GM12878 (cell line): ENCODE data around the gene INAFM1. TPM values are rescaled to one million over a fixed set of nuclear protein-coding genes. Genes with fewer than 3 reads are reported as not detected.
A peak's percentile ranks its signal among the peaks of the same experiment; 100 is the strongest.

Source experiments
- ATAC-seq: fragments of 200-7000 bp; cut with Tn5 transposase; 3 replicates; pipeline ENCODE4 v1.9.1; 2020; ENCODE audit warnings: mild to moderate bottlenecking, moderate library complexity
- BruUV-seq: library from RNA; stranded (reverse); fragments of 400-500 nt; replicated peaks from 2 replicates; lab custom pipeline; 2021; lab: Mats Ljungman, UMichigan
- CTCF ChIA-PET: fragments of 300-600 bp; sonication (Branson Sonifier 250); formaldehyde crosslinking; extraction: SDS; loops from one replicate; lab custom pipeline; 2021; ENCODE audit warnings: inconsistent platforms; lab: Yijun Ruan, JAX
- POLR2A ChIA-PET: fragments of 350-600 bp; formaldehyde crosslinking; extraction: SDS; loops from one replicate; lab custom pipeline; 2021; ENCODE audit warnings: inconsistent platforms; lab: Charles Lee
- RAD21 ChIA-PET: fragments of 300-600 bp; sonication (Branson Sonifier 250); formaldehyde crosslinking; loops from one replicate; lab custom pipeline; 2023; ENCODE audit warnings: antibody characterized with exemption; ENCODE audit not compliant: unreplicated experiment; lab: Charles Lee
- SMC1A ChIA-PET: fragments of 300-600 bp; sonication (Branson Sonifier 250); formaldehyde crosslinking; loops from one replicate; lab custom pipeline; 2023; ENCODE audit not compliant: unreplicated experiment, uncharacterized antibody; lab: Charles Lee
- DNase-seq: peaks from one replicate; pipeline ENCODE4 v3.0.0-alpha.2; 2011; ENCODE audit warnings: low read depth, low spot score
- FAIRE-seq: peaks from 3 replicates; lab custom pipeline; 2011; peaks lifted over from hg19 to GRCh38; lab: Jason Lieb, UNC
- H2AFZ ChIP-seq: 2 replicates; pipeline ENCODE4 v1.6.0; 2011; ENCODE audit warnings: low read depth, low read length, control low read depth; ENCODE audit not compliant: control insufficient read depth
- H3K27ac ChIP-seq: 2 replicates; pipeline ENCODE4 v1.5.1; 2011; ENCODE audit warnings: control low read depth; ENCODE audit not compliant: control insufficient read depth, insufficient read depth
- H3K27me3 ChIP-seq, 2 experiments: replicated peaks in 1 of 2; 2 replicates each; pipeline versions ENCODE4 v1.6.0 to v1.6.1; 2011; ENCODE audit warnings: low read length in 1 of 2; ENCODE audit not compliant: control insufficient read depth in 2 of 2, insufficient read depth in 2 of 2
- H3K36me3 ChIP-seq, 2 experiments: 2 replicates each; pipeline ENCODE4 v1.5.1; 2011; ENCODE audit warnings: low read length in 1 of 2; ENCODE audit not compliant: control insufficient read depth in 2 of 2, insufficient read depth in 2 of 2
- H3K4me1 ChIP-seq: 2 replicates; pipeline ENCODE4 v1.6.1; 2011; ENCODE audit warnings: mild to moderate bottlenecking, low read length, moderate library complexity, mixed read lengths; ENCODE audit not compliant: control insufficient read depth, insufficient read depth
- H3K4me2 ChIP-seq: 2 replicates; pipeline ENCODE4 v1.6.0; 2011; ENCODE audit warnings: control low read depth; ENCODE audit not compliant: control insufficient read depth, insufficient read depth
- H3K4me3 ChIP-seq: fragments of 200-600 bp; sonication (generic); 2 replicates; pipeline ENCODE4 v1.5.1; 2016
- H3K79me2 ChIP-seq: 2 replicates; pipeline ENCODE4 v1.6.0; 2011; ENCODE audit warnings: low read length; ENCODE audit not compliant: control insufficient read depth, insufficient read depth
- H3K9ac ChIP-seq: 2 replicates; pipeline ENCODE4 v1.8.0; 2011; ENCODE audit warnings: low read length, control low read depth, mixed read lengths; ENCODE audit not compliant: control insufficient read depth, insufficient read depth
- H3K9me3 ChIP-seq: replicated peaks from 3 replicates; pipeline ENCODE4 v1.5.1; 2011; ENCODE audit warnings: mild to moderate bottlenecking, low read length; ENCODE audit not compliant: control insufficient read depth, insufficient read depth
- H4K20me1 ChIP-seq: 2 replicates; pipeline ENCODE4 v1.6.0; 2011; ENCODE audit not compliant: control insufficient read depth, insufficient read depth
- ATF7 ChIP-seq: fragments of 450-650 bp; IDR thresholded peaks from 2 replicates; pipeline ENCODE4 v1.6.1; 2016; ENCODE audit warnings: low read depth, mild to moderate bottlenecking
- BACH1 ChIP-seq: fragments of 450-650 bp; IDR thresholded peaks from 2 replicates; pipeline ENCODE4 v1.6.1; 2017; ENCODE audit warnings: mild to moderate bottlenecking, borderline replicate concordance
- BHLHE40 ChIP-seq, 2 experiments: fragments of 450-650 bp in 1 of 2; IDR thresholded peaks; 2 replicates each; pipeline ENCODE4 v1.6.1; 2011 to 2017; ENCODE audit warnings: low read depth in 2 of 2, borderline replicate concordance in 1 of 2, improper control_type of control experiment in 1 of 2, low read length in 1 of 2, mild to moderate bottlenecking in 1 of 2
- ESRRA ChIP-seq: IDR thresholded peaks from 2 replicates; pipeline ENCODE4 v1.6.1; 2012; ENCODE audit warnings: mild to moderate bottlenecking, low read length, improper control_type of control experiment
- FOS ChIP-seq: IDR thresholded peaks from 3 replicates; pipeline ENCODE4 v1.6.1; 2011; ENCODE audit warnings: borderline replicate concordance; ENCODE audit not compliant: insufficient read length; ENCODE audit errors: extremely low read depth
- IKZF1 ChIP-seq: fragments of 450-650 bp; conservative IDR thresholded peaks from 2 replicates; pipeline ENCODE4 v1.6.1; 2017; ENCODE audit warnings: antibody characterized with exemption, mild to moderate bottlenecking
- KDM1A ChIP-seq: fragments of 200-600 bp; sonication (generic); IDR thresholded peaks from 2 replicates; pipeline ENCODE4 v1.6.1; 2016; ENCODE audit warnings: borderline replicate concordance
- MTA3 ChIP-seq: IDR thresholded peaks from 2 replicates; pipeline ENCODE4 v1.6.1; 2012; ENCODE audit warnings: low read length, inconsistent platforms, borderline replicate concordance
- PAX5 ChIP-seq: IDR thresholded peaks from 2 replicates; pipeline ENCODE4 v1.6.1; 2011; ENCODE audit warnings: low read depth, low read length, borderline replicate concordance
- RAD21 ChIP-seq: IDR thresholded peaks from 2 replicates; pipeline ENCODE4 v1.6.1; 2011; ENCODE audit warnings: mild to moderate bottlenecking, low read depth, low read length, moderate library complexity; ENCODE audit not compliant: insufficient read depth
- SMARCA5 ChIP-seq: fragments of 450-650 bp; IDR thresholded peaks from 2 replicates; pipeline ENCODE4 v1.6.1; 2017; ENCODE audit warnings: mild to moderate bottlenecking
- SP1 ChIP-seq: IDR thresholded peaks from one replicate; pipeline ENCODE4 v1.6.1; 2011; ENCODE audit warnings: low read depth, low read length
- TCF12 ChIP-seq: IDR thresholded peaks from 2 replicates; pipeline ENCODE4 v1.6.1; 2011; ENCODE audit warnings: low read depth, mild to moderate bottlenecking, low read length
- YY1 ChIP-seq: IDR thresholded peaks from 2 replicates; pipeline ENCODE4 v1.6.1; 2011; ENCODE audit warnings: low read depth, mild to moderate bottlenecking, low read length
- ZNF24 ChIP-seq: fragments of 450-650 bp; IDR thresholded peaks from 2 replicates; pipeline ENCODE4 v1.6.1; 2017; ENCODE audit warnings: antibody characterized with exemption, mild to moderate bottlenecking
- WGBS: methylation state at CpG from one replicate; pipeline ENCODE4 v1.1.6; 2016; ENCODE audit warnings: low lambda C conversion rate; ENCODE audit not compliant: insufficient replicate concordance, insufficient coverage; ENCODE audit errors: missing lambda C conversion rate; 5-methylcytosine and 5-hydroxymethylcytosine counted together
- in situ Hi-C: fragments of 300-500 bp; cut with MboI; formaldehyde crosslinking; loops from 9 replicates; pipeline ENCODE4 v1.14.3; 2018; ENCODE audit warnings: mixed read lengths
- intact Hi-C: fragments of 100-400 bp; cut with micrococcal nuclease; formaldehyde crosslinking; loops from one replicate; pipeline ENCODE4 v1.14.2; 2022; ENCODE audit not compliant: unreplicated experiment
- polyA plus RNA-seq, 11 experiments: library from polyadenylated mRNA; depleted of rRNA in 4 of 11; unstranded in 6 of 11; stranded (reverse) in 5 of 11; fragments of >200 nt; fragmentation: Nextera tagmentation in 4 of 11; fragmentation: Illumina TruSeq in 1 of 11; extraction: Ambion mirVana in 4 of 11; extraction: Trizol in 1 of 11; gene quantifications; 1 replicate in 1 of 11; 2 replicates in 10 of 11; pipeline versions ENCODE4 v1.2.1 to v1.2.3, GENCODE V29; 2011 to 2016; ENCODE audit warnings: inconsistent platforms in 2 of 11, missing spikeins in 2 of 11, low read depth in 1 of 11
- total RNA-seq, 4 experiments: library from RNA; depleted of rRNA in 3 of 4; stranded (reverse); fragments of >200 nt in 3 of 4; fragmentation: Illumina TruSeq in 1 of 4; extraction: Trizol in 1 of 4; gene quantifications; 2 replicates each; pipeline versions ENCODE4 v1.2.1 to v1.2.3, GENCODE V29; 2013 to 2021
- TF ChIP-seq, protein P1 (sequence below): fragments of 450-650 bp; formaldehyde crosslinking; IDR thresholded peaks from 2 replicates; pipeline ENCODE4 v1.4.0; 2020; ENCODE audit warnings: mild to moderate bottlenecking, moderate library complexity
- TF ChIP-seq, protein P2 (sequence below): IDR thresholded peaks from 2 replicates; pipeline ENCODE4 v1.6.1; 2012; ENCODE audit warnings: low read depth, low read length, improper control_type of control experiment
- TF ChIP-seq, protein P3 (sequence below): IDR thresholded peaks from 2 replicates; pipeline ENCODE4 v1.6.1; 2011; ENCODE audit warnings: borderline replicate concordance, low read depth, mild to moderate bottlenecking, moderate library complexity, mixed read lengths, low read length; ENCODE audit not compliant: insufficient read depth; ENCODE audit errors: extremely low read length

Gene INAFM1
- total and polyA plus RNA-seq, 10 of the 15 experiments (the other 5 are each of a cell fraction or from before 2014, with no cell fraction given), result 0.57 to 6.8 (median 1.1) TPM; not detected in 1

DNA sequence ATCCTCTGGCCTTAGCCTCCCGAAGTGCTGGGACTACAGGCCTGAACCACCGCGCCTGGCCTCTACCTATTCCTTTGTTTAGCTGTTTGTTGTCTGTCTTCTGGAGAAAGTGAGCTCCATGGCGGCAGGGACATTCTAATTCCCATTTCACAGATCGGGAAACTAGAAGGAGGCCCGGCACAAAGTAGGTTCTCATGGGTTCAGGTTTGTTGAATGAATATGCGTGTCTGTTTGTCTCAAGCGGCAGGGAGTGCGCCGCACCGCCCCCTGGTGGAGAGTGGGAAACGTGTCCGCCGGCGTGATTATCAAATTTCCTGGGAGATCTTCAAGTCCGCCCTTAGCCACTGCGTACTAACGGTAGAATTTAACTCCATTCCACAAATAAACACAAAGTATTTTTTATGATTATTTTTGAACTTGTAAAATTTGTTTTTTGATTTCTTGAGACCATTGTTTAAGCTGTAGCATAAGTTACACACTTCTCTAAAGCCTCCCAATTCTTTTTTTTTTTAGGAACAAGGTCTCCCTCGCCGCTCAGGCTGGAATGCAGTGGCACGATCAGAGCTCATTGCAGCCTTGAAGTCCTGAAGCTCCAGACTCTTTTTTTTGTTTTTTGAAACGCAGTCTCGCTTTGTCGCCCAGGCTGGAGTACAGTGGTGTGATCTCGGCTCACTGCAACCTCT, 27.2 kb upstream of the INAFM1 start:
- intact Hi-C loops, result loop anchor here (10.0 kb wide), 1 partner anchor 213 kb away; no protein-coding TSS in a partner anchor
- Histone ChIP-seq H3K79me2 (no peaks in the 10 kb centered on the region), H3K4me2 (no peak overlapping the region), H4K20me1 (no peaks in the 10 kb centered on the region), H3K9ac (no peak overlapping the region), H3K4me3 (no peak overlapping the region), H3K27ac (no peak overlapping the region), H3K27me3 (no peaks in the 10 kb centered on the region), H3K36me3 (no peaks in the 10 kb centered on the region), H2AFZ (no peak overlapping the region), H3K4me1 (peaks cover 13% of the 10 kb centered on the region), H3K9me3 (no peaks in the 10 kb centered on the region; the same call in 2 of the 3 replicates)
- SMC1A ChIA-PET, result interaction anchor here (0.6 to 6.1 kb wide), 7 partner anchors 15 to 116 kb away, joined by 3 to 211 read pairs (median 6); partner anchors contain the start of gene SAE1
- ATAC-seq (no peak), DNase-seq (no peak), FAIRE-seq (no peak)
- BruUV-seq, result no TSS peak
- CTCF ChIA-PET, result interaction anchor here (0.6 to 6.6 kb wide), 27 partner anchors 8 to 234 kb away, joined by 3 to 473 read pairs (median 4); partner anchors contain the start of genes CCDC9 and SAE1
- in situ Hi-C loops, result loop anchor here (5.0 kb wide), 2 partner anchors 35 to 100 kb away; no protein-coding TSS in a partner anchor
- 38% methylated on average over 25 of the region's 25 CpGs for WGBS
- POLR2A ChIA-PET, result interaction anchor here (0.6 to 1.0 kb wide), 2 partner anchors 9 to 27 kb away, joined by 3 to 4 read pairs; partner anchors contain the start of genes CCDC9 and INAFM1
- RAD21 ChIA-PET, result interaction anchor here (0.8 to 4.8 kb wide), 8 partner anchors 9 to 234 kb away, joined by 3 to 255 read pairs (median 4); partner anchors contain the start of gene CCDC9
- TF ChIP-seq SP1 (no peak), ZNF24 (no peak), PAX5 (no peak), ESRRA (peak; percentile 25; the same call in 1 of the 2 replicates), BHLHE40 (IDR thresholded peaks at IDR 0.05; ENCODE audit: borderline replicate concordance in 1 of 2, low read depth in 2 of 2, low read length in 1 of 2) (0 out of 4 replicates have a peak, but pooled peaks of 1 of the 2 experiments have one; percentile 14), BACH1 (no peak), TCF12 (no peak), SMARCA5 (peak; percentile 100), IKZF1 (0 out of 2 replicates have a peak, but pooled peaks have one; percentile 21), RAD21 (peak; percentile 46; the same call in 1 of the 2 replicates), KDM1A (no peak), MTA3 (no peak), YY1 (peak; percentile 73; the same call in 1 of the 2 replicates), FOS (no peak), ATF7 (peak; percentile 16; the same call in 1 of the 2 replicates)
- TF ChIP-seq, protein P1, sequence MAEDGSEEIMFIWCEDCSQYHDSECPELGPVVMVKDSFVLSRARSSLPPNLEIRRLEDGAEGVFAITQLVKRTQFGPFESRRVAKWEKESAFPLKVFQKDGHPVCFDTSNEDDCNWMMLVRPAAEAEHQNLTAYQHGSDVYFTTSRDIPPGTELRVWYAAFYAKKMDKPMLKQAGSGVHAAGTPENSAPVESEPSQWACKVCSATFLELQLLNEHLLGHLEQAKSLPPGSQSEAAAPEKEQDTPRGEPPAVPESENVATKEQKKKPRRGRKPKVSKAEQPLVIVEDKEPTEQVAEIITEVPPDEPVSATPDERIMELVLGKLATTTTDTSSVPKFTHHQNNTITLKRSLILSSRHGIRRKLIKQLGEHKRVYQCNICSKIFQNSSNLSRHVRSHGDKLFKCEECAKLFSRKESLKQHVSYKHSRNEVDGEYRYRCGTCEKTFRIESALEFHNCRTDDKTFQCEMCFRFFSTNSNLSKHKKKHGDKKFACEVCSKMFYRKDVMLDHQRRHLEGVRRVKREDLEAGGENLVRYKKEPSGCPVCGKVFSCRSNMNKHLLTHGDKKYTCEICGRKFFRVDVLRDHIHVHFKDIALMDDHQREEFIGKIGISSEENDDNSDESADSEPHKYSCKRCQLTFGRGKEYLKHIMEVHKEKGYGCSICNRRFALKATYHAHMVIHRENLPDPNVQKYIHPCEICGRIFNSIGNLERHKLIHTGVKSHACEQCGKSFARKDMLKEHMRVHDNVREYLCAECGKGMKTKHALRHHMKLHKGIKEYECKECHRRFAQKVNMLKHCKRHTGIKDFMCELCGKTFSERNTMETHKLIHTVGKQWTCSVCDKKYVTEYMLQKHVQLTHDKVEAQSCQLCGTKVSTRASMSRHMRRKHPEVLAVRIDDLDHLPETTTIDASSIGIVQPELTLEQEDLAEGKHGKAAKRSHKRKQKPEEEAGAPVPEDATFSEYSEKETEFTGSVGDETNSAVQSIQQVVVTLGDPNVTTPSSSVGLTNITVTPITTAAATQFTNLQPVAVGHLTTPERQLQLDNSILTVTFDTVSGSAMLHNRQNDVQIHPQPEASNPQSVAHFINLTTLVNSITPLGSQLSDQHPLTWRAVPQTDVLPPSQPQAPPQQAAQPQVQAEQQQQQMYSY, result no peak
- TF ChIP-seq, protein P2, sequence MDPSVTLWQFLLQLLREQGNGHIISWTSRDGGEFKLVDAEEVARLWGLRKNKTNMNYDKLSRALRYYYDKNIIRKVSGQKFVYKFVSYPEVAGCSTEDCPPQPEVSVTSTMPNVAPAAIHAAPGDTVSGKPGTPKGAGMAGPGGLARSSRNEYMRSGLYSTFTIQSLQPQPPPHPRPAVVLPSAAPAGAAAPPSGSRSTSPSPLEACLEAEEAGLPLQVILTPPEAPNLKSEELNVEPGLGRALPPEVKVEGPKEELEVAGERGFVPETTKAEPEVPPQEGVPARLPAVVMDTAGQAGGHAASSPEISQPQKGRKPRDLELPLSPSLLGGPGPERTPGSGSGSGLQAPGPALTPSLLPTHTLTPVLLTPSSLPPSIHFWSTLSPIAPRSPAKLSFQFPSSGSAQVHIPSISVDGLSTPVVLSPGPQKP, result 0 out of 2 replicates have a peak, but pooled peaks have one; percentile 13
- TF ChIP-seq, protein P3, sequence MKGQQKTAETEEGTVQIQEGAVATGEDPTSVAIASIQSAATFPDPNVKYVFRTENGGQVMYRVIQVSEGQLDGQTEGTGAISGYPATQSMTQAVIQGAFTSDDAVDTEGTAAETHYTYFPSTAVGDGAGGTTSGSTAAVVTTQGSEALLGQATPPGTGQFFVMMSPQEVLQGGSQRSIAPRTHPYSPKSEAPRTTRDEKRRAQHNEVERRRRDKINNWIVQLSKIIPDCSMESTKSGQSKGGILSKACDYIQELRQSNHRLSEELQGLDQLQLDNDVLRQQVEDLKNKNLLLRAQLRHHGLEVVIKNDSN, result no peak
